DND-41 (cell line): ENCODE results near the gene IFT27.

ENCODE experiments used
- EZH2 ChIP-seq: IDR thresholded peaks from 3 replicates; pipeline ENCODE4 v1.6.1; 2012; ENCODE audit warnings: borderline replicate concordance, low read depth, mild to moderate bottlenecking, moderate library complexity, low read length, inconsistent platforms; ENCODE audit not compliant: severe bottlenecking
- TF ChIP-seq, protein P1 (sequence below): IDR thresholded peaks from 2 replicates; pipeline ENCODE4 v1.5.1; 2012; ENCODE audit warnings: borderline replicate concordance, low read length, moderate library complexity, mild to moderate bottlenecking; ENCODE audit not compliant: poor library complexity, severe bottlenecking; ENCODE audit errors: extremely low read depth

DNA sequence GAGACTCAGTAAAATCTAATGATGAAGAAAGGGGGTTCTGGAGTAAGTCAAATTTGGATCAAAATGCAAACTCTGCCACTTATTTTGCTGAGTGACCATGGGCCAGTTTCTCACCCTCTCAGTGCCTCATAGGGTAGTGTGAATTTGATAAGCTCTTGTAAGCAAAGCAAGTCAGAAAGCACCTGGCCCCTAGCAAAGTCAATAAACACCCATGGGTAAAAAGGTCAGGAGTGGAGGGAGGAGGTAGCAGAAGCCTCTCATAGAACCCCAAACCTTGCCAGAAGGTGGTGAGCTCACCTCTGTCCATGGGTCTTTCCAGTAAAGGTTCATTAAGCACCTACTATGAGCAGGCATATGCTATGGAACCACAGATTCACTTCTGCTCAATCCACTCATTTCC is 53.9 kb downstream of the IFT27 start:
- TF ChIP-seq, protein P1, sequence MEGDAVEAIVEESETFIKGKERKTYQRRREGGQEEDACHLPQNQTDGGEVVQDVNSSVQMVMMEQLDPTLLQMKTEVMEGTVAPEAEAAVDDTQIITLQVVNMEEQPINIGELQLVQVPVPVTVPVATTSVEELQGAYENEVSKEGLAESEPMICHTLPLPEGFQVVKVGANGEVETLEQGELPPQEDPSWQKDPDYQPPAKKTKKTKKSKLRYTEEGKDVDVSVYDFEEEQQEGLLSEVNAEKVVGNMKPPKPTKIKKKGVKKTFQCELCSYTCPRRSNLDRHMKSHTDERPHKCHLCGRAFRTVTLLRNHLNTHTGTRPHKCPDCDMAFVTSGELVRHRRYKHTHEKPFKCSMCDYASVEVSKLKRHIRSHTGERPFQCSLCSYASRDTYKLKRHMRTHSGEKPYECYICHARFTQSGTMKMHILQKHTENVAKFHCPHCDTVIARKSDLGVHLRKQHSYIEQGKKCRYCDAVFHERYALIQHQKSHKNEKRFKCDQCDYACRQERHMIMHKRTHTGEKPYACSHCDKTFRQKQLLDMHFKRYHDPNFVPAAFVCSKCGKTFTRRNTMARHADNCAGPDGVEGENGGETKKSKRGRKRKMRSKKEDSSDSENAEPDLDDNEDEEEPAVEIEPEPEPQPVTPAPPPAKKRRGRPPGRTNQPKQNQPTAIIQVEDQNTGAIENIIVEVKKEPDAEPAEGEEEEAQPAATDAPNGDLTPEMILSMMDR = no peak
- no peak for TF ChIP-seq EZH2
